Measurements from ENCODE around the gene DBP. TPM values are rescaled to one million over a fixed set of nuclear protein-coding genes. Genes with fewer than 3 reads are reported as not detected.
A peak's percentile ranks its signal among the peaks of the same experiment; 100 is the strongest.

The DBP gene
- total and polyA plus RNA-seq, 2 experiments from 2014 or later = 5.7 to 6.3 TPM

DNA sequence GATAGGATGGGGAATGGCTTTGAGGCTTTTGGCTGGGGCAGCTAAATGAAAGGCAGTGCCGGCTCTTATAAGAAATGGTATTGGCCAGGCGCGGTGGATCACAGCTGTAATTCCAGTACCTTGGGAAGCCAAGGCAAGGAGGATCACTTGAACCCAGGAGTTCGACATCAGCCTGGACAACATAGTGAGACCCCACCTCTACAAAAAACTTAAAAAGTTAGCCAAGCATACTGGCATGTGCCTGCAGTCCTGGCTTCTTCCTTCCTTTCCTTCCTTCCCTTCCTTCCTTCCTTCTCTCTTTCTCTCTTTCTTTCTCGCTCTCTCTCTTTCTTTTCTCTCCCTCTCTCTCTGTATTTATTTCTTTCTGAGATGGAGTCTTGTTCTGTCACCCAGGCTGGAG, 5.7 kb upstream of the DBP start:
- Histone ChIP-seq H3K4me1 (ENCODE audit: insufficient read depth) (peaks cover 25% of the 10 kb centered on the region), H2AFZ (no peak overlapping the region), H3K9me2 (ENCODE audit: insufficient read depth) (no peaks in the 10 kb centered on the region), H3K27ac (ENCODE audit: low read depth) (no peak overlapping the region), H3F3A (replicated peaks; ENCODE audit: low read depth) (peaks cover 24% of the 10 kb centered on the region), H3K4me3 (no peak overlapping the region), H3K27me3 (ENCODE audit: insufficient read depth) (0 out of 2 replicates have a peak, but pooled peaks cover 7% of the 10 kb centered on the region), H3K79me2 (replicated peaks; ENCODE audit: insufficient read depth) (no peaks in the 10 kb centered on the region), H3K4me2 (no peak overlapping the region), H4K20me1 (replicated peaks; ENCODE audit: insufficient read depth) (no peaks in the 10 kb centered on the region), H3K36me3 (ENCODE audit: insufficient read depth) (no peaks in the 10 kb centered on the region)
- no peaks in the 10 kb centered on the region for H3K9me3 Mint-ChIP-seq
- H3K27me3 Mint-ChIP-seq (ENCODE audit: insufficient read depth, low read depth, poor library complexity) = peaks cover 24% of the 10 kb centered on the region
- no peak for DNase-seq (ENCODE audit: low spot score)
- H3K36me3 Mint-ChIP-seq (ENCODE audit: low read depth) = peaks cover 36% of the 10 kb centered on the region
- H3K4me3 Mint-ChIP-seq = no peak overlapping the region
- H3K4me1 Mint-ChIP-seq = peaks cover 28% of the 10 kb centered on the region
- no peak for TF ChIP-seq EZH2 (IDR thresholded peaks at IDR 0.05; ENCODE audit: low read depth, unreplicated experiment)
- no peak for ATAC-seq
- no peak overlapping the region for H3K27ac Mint-ChIP-seq

DNA sequence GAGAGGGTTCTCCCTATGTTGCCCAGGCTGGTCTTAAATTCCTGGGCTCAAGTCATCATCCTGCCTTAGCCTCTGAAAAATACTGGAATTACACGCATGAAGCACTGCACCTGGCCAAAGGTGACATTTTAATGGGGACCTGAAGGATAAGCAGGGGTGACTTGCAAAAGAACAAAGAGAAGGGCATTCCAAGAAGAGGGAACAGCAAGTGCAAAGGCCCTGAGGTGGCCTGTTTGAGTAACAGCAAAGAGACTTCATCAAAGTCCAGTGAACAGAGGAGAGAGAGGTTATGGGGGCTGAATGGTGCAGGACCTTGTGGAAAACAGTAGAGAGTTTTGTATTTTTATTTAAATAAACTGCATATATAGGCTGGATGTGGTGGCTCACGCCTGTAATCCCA, 4.7 kb upstream of the DBP start:
- DNase-seq (ENCODE audit: low spot score) = no peak
- H4K20me1 ChIP-seq (replicated peaks; ENCODE audit: insufficient read depth) = no peaks in the 10 kb centered on the region
- H3K27ac ChIP-seq (ENCODE audit: low read depth) = no peak overlapping the region
- H3F3A ChIP-seq (replicated peaks; ENCODE audit: low read depth) = peaks cover 25% of the 10 kb centered on the region
- no peak overlapping the region for H3K4me2 ChIP-seq
- TF ChIP-seq, protein P1, sequence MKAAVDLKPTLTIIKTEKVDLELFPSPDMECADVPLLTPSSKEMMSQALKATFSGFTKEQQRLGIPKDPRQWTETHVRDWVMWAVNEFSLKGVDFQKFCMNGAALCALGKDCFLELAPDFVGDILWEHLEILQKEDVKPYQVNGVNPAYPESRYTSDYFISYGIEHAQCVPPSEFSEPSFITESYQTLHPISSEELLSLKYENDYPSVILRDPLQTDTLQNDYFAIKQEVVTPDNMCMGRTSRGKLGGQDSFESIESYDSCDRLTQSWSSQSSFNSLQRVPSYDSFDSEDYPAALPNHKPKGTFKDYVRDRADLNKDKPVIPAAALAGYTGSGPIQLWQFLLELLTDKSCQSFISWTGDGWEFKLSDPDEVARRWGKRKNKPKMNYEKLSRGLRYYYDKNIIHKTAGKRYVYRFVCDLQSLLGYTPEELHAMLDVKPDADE (IDR thresholded peaks at IDR 0.05) = no peak
- TF ChIP-seq CREB1 (CRISPR knock-in tag; IDR thresholded peaks at IDR 0.05; ENCODE audit: low read depth) = no peak
- no peak for TF ChIP-seq NANOG (IDR thresholded peaks at IDR 0.05; ENCODE audit: borderline replicate concordance)
- TF ChIP-seq, protein P2, sequence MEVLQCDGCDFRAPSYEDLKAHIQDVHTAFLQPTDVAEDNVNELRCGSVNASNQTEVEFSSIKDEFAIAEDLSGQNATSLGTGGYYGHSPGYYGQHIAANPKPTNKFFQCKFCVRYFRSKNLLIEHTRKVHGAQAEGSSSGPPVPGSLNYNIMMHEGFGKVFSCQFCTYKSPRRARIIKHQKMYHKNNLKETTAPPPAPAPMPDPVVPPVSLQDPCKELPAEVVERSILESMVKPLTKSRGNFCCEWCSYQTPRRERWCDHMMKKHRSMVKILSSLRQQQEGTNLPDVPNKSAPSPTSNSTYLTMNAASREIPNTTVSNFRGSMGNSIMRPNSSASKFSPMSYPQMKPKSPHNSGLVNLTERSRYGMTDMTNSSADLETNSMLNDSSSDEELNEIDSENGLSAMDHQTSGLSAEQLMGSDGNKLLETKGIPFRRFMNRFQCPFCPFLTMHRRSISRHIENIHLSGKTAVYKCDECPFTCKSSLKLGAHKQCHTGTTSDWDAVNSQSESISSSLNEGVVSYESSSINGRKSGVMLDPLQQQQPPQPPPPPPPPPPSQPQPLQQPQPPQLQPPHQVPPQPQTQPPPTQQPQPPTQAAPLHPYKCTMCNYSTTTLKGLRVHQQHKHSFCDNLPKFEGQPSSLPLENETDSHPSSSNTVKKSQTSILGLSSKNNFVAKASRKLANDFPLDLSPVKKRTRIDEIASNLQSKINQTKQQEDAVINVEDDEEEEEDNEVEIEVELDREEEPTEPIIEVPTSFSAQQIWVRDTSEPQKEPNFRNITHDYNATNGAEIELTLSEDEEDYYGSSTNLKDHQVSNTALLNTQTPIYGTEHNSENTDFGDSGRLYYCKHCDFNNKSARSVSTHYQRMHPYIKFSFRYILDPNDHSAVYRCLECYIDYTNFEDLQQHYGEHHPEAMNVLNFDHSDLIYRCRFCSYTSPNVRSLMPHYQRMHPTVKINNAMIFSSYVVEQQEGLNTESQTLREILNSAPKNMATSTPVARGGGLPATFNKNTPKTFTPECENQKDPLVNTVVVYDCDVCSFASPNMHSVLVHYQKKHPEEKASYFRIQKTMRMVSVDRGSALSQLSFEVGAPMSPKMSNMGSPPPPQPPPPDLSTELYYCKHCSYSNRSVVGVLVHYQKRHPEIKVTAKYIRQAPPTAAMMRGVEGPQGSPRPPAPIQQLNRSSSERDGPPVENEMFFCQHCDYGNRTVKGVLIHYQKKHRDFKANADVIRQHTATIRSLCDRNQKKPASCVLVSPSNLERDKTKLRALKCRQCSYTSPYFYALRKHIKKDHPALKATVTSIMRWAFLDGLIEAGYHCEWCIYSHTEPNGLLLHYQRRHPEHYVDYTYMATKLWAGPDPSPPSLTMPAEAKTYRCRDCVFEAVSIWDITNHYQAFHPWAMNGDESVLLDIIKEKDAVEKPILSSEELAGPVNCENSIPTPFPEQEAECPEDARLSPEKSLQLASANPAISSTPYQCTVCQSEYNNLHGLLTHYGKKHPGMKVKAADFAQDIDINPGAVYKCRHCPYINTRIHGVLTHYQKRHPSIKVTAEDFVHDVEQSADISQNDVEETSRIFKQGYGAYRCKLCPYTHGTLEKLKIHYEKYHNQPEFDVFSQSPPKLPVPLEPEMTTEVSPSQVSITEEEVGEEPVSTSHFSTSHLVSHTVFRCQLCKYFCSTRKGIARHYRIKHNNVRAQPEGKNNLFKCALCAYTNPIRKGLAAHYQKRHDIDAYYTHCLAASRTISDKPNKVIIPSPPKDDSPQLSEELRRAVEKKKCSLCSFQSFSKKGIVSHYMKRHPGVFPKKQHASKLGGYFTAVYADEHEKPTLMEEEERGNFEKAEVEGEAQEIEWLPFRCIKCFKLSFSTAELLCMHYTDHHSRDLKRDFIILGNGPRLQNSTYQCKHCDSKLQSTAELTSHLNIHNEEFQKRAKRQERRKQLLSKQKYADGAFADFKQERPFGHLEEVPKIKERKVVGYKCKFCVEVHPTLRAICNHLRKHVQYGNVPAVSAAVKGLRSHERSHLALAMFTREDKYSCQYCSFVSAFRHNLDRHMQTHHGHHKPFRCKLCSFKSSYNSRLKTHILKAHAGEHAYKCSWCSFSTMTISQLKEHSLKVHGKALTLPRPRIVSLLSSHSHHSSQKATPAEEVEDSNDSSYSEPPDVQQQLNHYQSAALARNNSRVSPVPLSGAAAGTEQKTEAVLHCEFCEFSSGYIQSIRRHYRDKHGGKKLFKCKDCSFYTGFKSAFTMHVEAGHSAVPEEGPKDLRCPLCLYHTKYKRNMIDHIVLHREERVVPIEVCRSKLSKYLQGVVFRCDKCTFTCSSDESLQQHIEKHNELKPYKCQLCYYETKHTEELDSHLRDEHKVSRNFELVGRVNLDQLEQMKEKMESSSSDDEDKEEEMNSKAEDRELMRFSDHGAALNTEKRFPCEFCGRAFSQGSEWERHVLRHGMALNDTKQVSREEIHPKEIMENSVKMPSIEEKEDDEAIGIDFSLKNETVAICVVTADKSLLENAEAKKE (CRISPR knock-in tag; IDR thresholded peaks at IDR 0.05) = no peak
- H2AFZ ChIP-seq = no peak overlapping the region
- H3K9me3 Mint-ChIP-seq = no peaks in the 10 kb centered on the region
- no peaks in the 10 kb centered on the region for H3K36me3 ChIP-seq (ENCODE audit: insufficient read depth)
- ATAC-seq = no peak
- H3K27me3 Mint-ChIP-seq (ENCODE audit: insufficient read depth, low read depth, poor library complexity) = peaks cover 21% of the 10 kb centered on the region
- H3K4me1 ChIP-seq (ENCODE audit: insufficient read depth) = peaks cover 25% of the 10 kb centered on the region
- peaks cover 8% of the 10 kb centered on the region; the same call in 1 of the 2 replicates for H3K27me3 ChIP-seq (ENCODE audit: insufficient read depth)
- H3K27ac Mint-ChIP-seq = peak overlapping the region; percentile 29; the same call in 1 of the 2 replicates
- H3K4me3 Mint-ChIP-seq = no peak overlapping the region
- peaks cover 24% of the 10 kb centered on the region for H3K4me1 Mint-ChIP-seq
- peaks cover 36% of the 10 kb centered on the region for H3K36me3 Mint-ChIP-seq (ENCODE audit: low read depth)
- no peak overlapping the region for H3K4me3 ChIP-seq
- H3K79me2 ChIP-seq (replicated peaks; ENCODE audit: insufficient read depth) = no peaks in the 10 kb centered on the region
- H3K9me2 ChIP-seq (ENCODE audit: insufficient read depth) = no peaks in the 10 kb centered on the region

Measured in GM23338 (cell line).